Left ventricle myocardium inferior (tissue), 1 donor: Measurements from ENCODE around the gene FMO5. TPM values are rescaled to one million over a fixed set of nuclear protein-coding genes. Genes with fewer than 3 reads are reported as not detected.
"Not testable (repeated sequence)": the region's sequence is repeated elsewhere in the genome, so short reads cannot be mapped to it uniquely, and the experiment has no call there.

Source experiments
- DNase-seq: peaks from one replicate; pipeline ENCODE4 v3.0.0-alpha.2; 2020
- H3K27ac ChIP-seq: fragments of 200-600 bp; replicated peaks from 2 replicates; pipeline ENCODE4 v1.8.0; 2021
- H3K27me3 ChIP-seq: fragments of 200-600 bp; 2 replicates; pipeline ENCODE4 v1.8.0; 2021; ENCODE audit warnings: low read depth
- H3K36me3 ChIP-seq: fragments of 200-600 bp; 2 replicates; pipeline ENCODE4 v1.8.0; 2021
- H3K4me1 ChIP-seq: fragments of 200-600 bp; 2 replicates; pipeline ENCODE4 v1.8.0; 2021
- H3K4me3 ChIP-seq: fragments of 200-600 bp; 2 replicates; pipeline ENCODE4 v1.8.0; 2021; ENCODE audit warnings: mild to moderate bottlenecking, moderate library complexity
- H3K9me3 ChIP-seq: fragments of 200-600 bp; replicated peaks from 2 replicates; pipeline ENCODE4 v1.8.0; 2021
- CTCF ChIP-seq: fragments of 200-600 bp; IDR thresholded peaks from 2 replicates; pipeline ENCODE4 v1.8.0; 2021; ENCODE audit warnings: antibody characterized with exemption, mild to moderate bottlenecking, borderline replicate concordance
- intact Hi-C: fragments of 100-400 bp; cut with micrococcal nuclease; formaldehyde crosslinking; loops from one replicate; pipeline ENCODE4 v1.11.0; 2022
- total RNA-seq: library from RNA; stranded (reverse); fragmentation: NEBNext Ultra II Directional; extraction: Animal tissue kit (Norgen Biotek cat#: 25700); gene quantifications from one replicate; pipeline ENCODE4 v1.2.1, GENCODE V29; 2021
- donor health status: DM: no; HTN: yes; CAD: no; lungs with severe emphysema.

The FMO5 gene
- total RNA-seq, 1 donor from 2014 or later = 3.2 TPM

GRCh38 chr1:147243228-147243685 is 18.1 kb upstream of the FMO5 start:
- peak overlapping the region; percentile 98 for H3K4me3 ChIP-seq
- peak; percentile 27 for DNase-seq
- H3K9me3 ChIP-seq = no peaks in the 10 kb centered on the region
- TF ChIP-seq CTCF = no peak
- H3K36me3 ChIP-seq = no peaks in the 10 kb centered on the region
- intact Hi-C loops = loop anchor here (5.0 kb wide), 1 partner anchor 66 kb away; no protein-coding TSS in a partner anchor
- H3K27me3 ChIP-seq = no peaks in the 10 kb centered on the region
- H3K4me1 ChIP-seq = peaks cover 29% of the 10 kb centered on the region
- H3K27ac ChIP-seq = peak overlapping the region; percentile 96

GRCh38 chr1:147242449-147243227 is 17.5 kb upstream of the FMO5 start, which contains the start of gene CHD1L:
Gene CHD1L, plus strand, starts transcription at chr1:147242684. Its CDS starts 20 bp downstream, at chr1:147242704.
- Histone ChIP-seq H3K4me1 (peaks cover 29% of the 10 kb centered on the region), H3K4me3 (peak within 1 kb of the TSS; percentile 98), H3K36me3 (no peaks in the 10 kb centered on the region), H3K27ac (peak within 1 kb of the TSS; percentile 96), H3K9me3 (no peaks in the 10 kb centered on the region), H3K27me3 (no peaks in the 10 kb centered on the region)
- peak; percentile 96 for DNase-seq
- peak; percentile 80 for TF ChIP-seq CTCF
- intact Hi-C loops = loop anchor here (5.0 kb wide), 1 partner anchor 65 kb away; no protein-coding TSS in a partner anchor

- Histone ChIP-seq H3K36me3 (no peaks in the 10 kb centered on the region), H3K4me1 (peaks cover 23% of the 10 kb centered on the region), H3K4me3 (peak overlapping the region; percentile 98), H3K27me3 (no peaks in the 10 kb centered on the region), H3K9me3 (no peaks in the 10 kb centered on the region), H3K27ac (peak overlapping the region; percentile 96)
- intact Hi-C loops = loop anchor here (5.0 kb wide), 1 partner anchor 65 kb away; no protein-coding TSS in a partner anchor
- TF ChIP-seq CTCF = no peak
- DNase-seq = no peak
These were observed 16.9 kb upstream of the FMO5 start for GRCh38 chr1:147241934-147242448.

- H3K9me3 ChIP-seq, H3K27me3 ChIP-seq, DNase-seq, H3K27ac ChIP-seq, H3K36me3 ChIP-seq, H3K4me3 ChIP-seq: not testable (repeated sequence)
- intact Hi-C loops = loop anchor here (5.0 kb wide), 1 partner anchor 63 kb away; no protein-coding TSS in a partner anchor
- H3K4me1 ChIP-seq = peaks cover 20% of the 10 kb centered on the region
These were observed 15.1 kb upstream of the FMO5 start for GRCh38 chr1:147240131-147240721.

GRCh38 chr1:147238925-147239820 is 14.0 kb upstream of the FMO5 start:
- DNase-seq = no peak
- intact Hi-C loops = no loop called here
- Histone ChIP-seq H3K9me3 (no peaks in the 10 kb centered on the region), H3K36me3 (no peaks in the 10 kb centered on the region), H3K4me3 (no peak overlapping the region), H3K27ac (no peak overlapping the region), H3K27me3 (no peaks in the 10 kb centered on the region), H3K4me1 (peaks cover 17% of the 10 kb centered on the region)
- no peak for TF ChIP-seq CTCF
